ENCODE results near the gene KRTAP5-2. TPM values are rescaled to one million over a fixed set of nuclear protein-coding genes. Genes with fewer than 3 reads are reported as not detected.

Gene KRTAP5-2
- total and polyA plus RNA-seq, 2 of the 8 experiments (the other 6 are each of a cell fraction or from before 2014, with no cell fraction given) = not detected

DNA sequence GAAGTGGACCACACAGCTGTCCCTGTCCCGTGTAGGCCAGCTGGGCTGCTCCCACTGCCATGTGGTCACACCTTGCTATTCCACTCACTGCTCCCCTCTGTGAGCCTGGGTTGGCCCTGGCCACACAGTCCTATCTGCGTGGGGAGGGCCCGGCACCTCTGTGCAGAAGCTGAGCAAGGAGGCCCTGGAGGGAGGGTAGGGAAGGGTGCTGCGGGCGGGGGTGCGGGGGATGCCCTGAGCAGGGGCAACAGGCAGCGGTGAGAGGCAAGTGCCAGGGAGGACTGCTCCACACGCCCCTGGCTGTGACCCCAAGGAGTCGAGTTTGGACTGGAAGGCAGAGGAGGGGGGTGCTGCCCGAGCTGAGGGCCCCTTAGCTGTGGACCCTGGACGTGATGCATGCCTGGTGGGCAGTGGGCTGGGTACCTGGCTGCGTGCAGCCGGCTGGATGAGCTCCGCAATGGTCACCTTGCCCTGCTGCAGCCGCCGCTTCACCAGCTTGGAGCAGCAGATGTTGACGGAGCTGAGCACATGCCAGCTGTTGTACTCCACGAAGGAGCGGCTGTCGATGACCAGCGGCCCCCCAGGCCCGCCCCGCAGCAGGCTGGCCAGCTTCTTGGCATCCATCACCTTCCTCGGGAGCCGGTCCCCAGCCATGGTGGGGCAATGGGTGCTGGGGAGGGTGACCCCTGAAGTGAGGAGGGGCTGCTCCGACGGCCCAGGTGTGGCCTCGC lies 32.8 kb downstream of the KRTAP5-2 start (continued):
- TF ChIP-seq TAF1 (IDR thresholded peaks at IDR 0.05; ENCODE audit: low read depth, low read length) (no peak), SIX5 (IDR thresholded peaks at IDR 0.05; ENCODE audit: low read depth, low read length) (no peak), POU5F1 (IDR thresholded peaks at IDR 0.05; ENCODE audit: low read depth, low read length) (no peak), EGR1 (IDR thresholded peaks at IDR 0.05; ENCODE audit: borderline replicate concordance, low read depth, low read length) (no peak)

Measured in H1 (cell line).